Smooth muscle cell of the coronary artery (primary cell): ENCODE results near the gene SRGAP2. TPM values are rescaled to one million over a fixed set of nuclear protein-coding genes. Genes with fewer than 3 reads are reported as not detected.

Experiments used
- total RNA-seq: library from RNA; depleted of rRNA; stranded (reverse); fragments of >200 nt; gene quantifications from 2 replicates; pipeline ENCODE4 v1.2.3, GENCODE V29; 2014; ENCODE audit warnings: low replicate concordance

Gene SRGAP2
- total RNA-seq: 35.8 and 53.4 TPM in 2 replicates

DNA sequence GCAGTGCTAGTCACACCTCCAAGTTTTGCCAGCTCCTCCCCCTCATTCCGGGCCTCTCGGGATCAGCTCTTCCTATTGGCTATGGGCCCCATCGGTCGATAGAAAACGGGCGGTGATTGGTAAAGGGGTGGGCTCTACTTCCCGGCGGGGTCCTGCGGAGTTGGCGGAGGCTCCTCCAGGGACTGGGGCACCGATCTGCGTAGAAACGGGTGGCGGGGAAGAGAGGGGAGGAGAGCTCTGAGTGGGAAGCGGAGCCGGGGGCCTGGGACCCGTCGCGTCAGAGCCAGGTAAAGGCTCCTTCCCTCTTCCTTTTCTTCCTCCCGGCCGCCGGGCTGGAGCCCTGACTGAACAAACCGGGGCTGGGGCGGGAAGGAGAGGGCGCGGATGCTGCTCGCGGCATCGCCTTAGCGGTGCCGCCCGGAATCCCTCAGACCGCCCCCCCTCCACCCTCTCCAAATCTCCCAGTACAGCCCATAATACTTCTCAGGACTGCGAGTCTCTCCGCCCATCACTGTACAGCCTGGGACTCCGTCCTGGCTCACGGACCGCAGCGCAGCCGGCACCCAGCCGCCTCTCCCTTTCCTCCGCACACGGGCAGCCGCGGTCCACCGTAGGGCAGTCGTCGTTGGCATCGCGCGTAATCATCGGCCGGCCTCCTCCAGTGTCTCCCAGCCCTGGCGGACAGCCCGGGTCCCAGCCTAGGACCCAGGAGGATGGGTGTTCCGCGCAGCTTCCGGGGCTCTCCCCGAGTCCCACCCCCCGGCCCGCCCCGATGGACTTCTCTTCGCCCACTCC is at the start of gene SRGAP2:
Gene SRGAP2 (plus strand): TSS at position 178 of the 795 bp plus-strand sequence. CDS start 2,430 bp downstream, outside the sequence.

GRCh38 chr1:206202789-206203363 is 465 bp upstream of the SRGAP2 start, which contains the start of gene FAM72A:
Gene FAM72A (minus strand): TSS chr1:206202839. CDS start chr1:206202025, 814 bp downstream.

Other genes with a start within 250 kb of the SRGAP2 start
- gene RAB7B, start 200.1 kb upstream of the SRGAP2 start, total RNA-seq: 4.7 and 13.6 TPM in 2 replicates
- 0.15 TPM in 1 of 2 replicates, not detected in the other for gene CTSE, start 179.6 kb upstream of the SRGAP2 start, total RNA-seq
- gene RHEX, start 150.4 kb upstream of the SRGAP2 start, total RNA-seq: not detected in 2 replicates
- gene AVPR1B, start 86.2 kb upstream of the SRGAP2 start, total RNA-seq: not detected in 2 replicates
- 3.2 and 3.5 TPM in 2 replicates for gene FAM72A, start 702 bp upstream of the SRGAP2 start, total RNA-seq